K562 (cell line): ENCODE data around the gene PLA1A. TPM values are rescaled to one million over a fixed set of nuclear protein-coding genes. Genes with fewer than 3 reads are reported as not detected.

Experiments
- CC2D1A ChIP-seq: fragments of 450-650 bp; IDR thresholded peaks from 2 replicates; pipeline ENCODE4 v1.6.1; 2017; ENCODE audit warnings: mild to moderate bottlenecking
- FOSL1 ChIP-seq: fragments of 200-800 bp; sonication (Bioruptor generic); conservative IDR thresholded peaks from 2 replicates; pipeline ENCODE4 v1.6.1; 2016; ENCODE audit warnings: missing genetic modification characterization, missing compliant biosample characterization
- FOXK1 ChIP-seq: sonication (generic); formaldehyde crosslinking; IDR thresholded peaks from 2 replicates; pipeline ENCODE4 v1.8.0; 2022; ENCODE audit warnings: missing genetic modification reagents, mild to moderate bottlenecking, borderline replicate concordance
- FOXP1 ChIP-seq: sonication (generic); formaldehyde crosslinking; IDR thresholded peaks from 2 replicates; pipeline ENCODE4 v1.8.0; 2022; ENCODE audit warnings: mild to moderate bottlenecking, missing genetic modification reagents
- HMG20B ChIP-seq: fragments of 250-450 bp; sonication (Bioruptor Pico); IDR thresholded peaks from 2 replicates; pipeline ENCODE4 v1.5.0; 2021; ENCODE audit warnings: mild to moderate bottlenecking
- MYBL2 ChIP-seq, 2 experiments: fragments of 450-650 bp in 1 of 2; sonication (generic) in 1 of 2; formaldehyde crosslinking in 1 of 2; IDR thresholded peaks; 2 replicates each; pipeline versions ENCODE4 v1.6.1 to v1.8.1; 2017 to 2022; ENCODE audit warnings: borderline replicate concordance in 1 of 2, inconsistent platforms in 1 of 2, low read depth in 1 of 2, mild to moderate bottlenecking in 1 of 2, missing genetic modification reagents in 1 of 2, moderate library complexity in 1 of 2
- PTRF ChIP-seq: fragments of 450-650 bp; IDR thresholded peaks from 2 replicates; pipeline ENCODE4 v1.6.1; 2016; ENCODE audit warnings: mild to moderate bottlenecking, missing genetic modification characterization, missing compliant biosample characterization
- SIN3B ChIP-seq: fragments of 450-650 bp; IDR thresholded peaks from 2 replicates; pipeline ENCODE4 v1.6.1; 2017; ENCODE audit warnings: low read depth, mild to moderate bottlenecking, moderate library complexity
- SRSF7 ChIP-seq: fragments of 200-400 bp; formaldehyde crosslinking; optimal IDR thresholded peaks from 2 replicates; pipeline ENCODE3; 2017; ENCODE audit warnings: mild to moderate bottlenecking, low read depth, low read length
- TSHZ1 ChIP-seq: fragments of 250-450 bp; sonication (Bioruptor Pico); IDR thresholded peaks from 2 replicates; pipeline ENCODE4 v1.4.0; 2020; ENCODE audit warnings: mild to moderate bottlenecking, moderate library complexity
- U2AF1 ChIP-seq: fragments of 200-400 bp; formaldehyde crosslinking; optimal IDR thresholded peaks from 2 replicates; pipeline ENCODE3; 2017; ENCODE audit warnings: mild to moderate bottlenecking, low read depth, low read length, moderate library complexity
- ZFP1 ChIP-seq: fragments of 450-650 bp; formaldehyde crosslinking; IDR thresholded peaks from 2 replicates; pipeline ENCODE4 v1.4.0; 2020; ENCODE audit warnings: mild to moderate bottlenecking, mixed read lengths
- ZNF175 ChIP-seq: fragments of 200-800 bp; sonication (Bioruptor generic); IDR thresholded peaks from 2 replicates; pipeline ENCODE4 v1.6.1; 2016; ENCODE audit warnings: low read depth, mild to moderate bottlenecking, missing genetic modification characterization, missing compliant biosample characterization
- ZNF668 ChIP-seq: fragments of 250-450 bp; sonication (Bioruptor Pico); IDR thresholded peaks from 2 replicates; pipeline ENCODE4 v1.8.0; 2022; ENCODE audit warnings: mild to moderate bottlenecking, inconsistent platforms
- ZSCAN32 ChIP-seq: fragments of 450-650 bp; formaldehyde crosslinking; IDR thresholded peaks from 2 replicates; pipeline ENCODE4 v1.4.0; 2020; ENCODE audit warnings: mild to moderate bottlenecking, moderate library complexity
- polyA plus RNA-seq, 8 experiments: library from polyadenylated mRNA; depleted of rRNA in 4 of 8; stranded (reverse) in 5 of 8; unstranded in 3 of 8; fragments of >200 nt; fragmentation: Nextera tagmentation in 2 of 8; fragmentation: Illumina TruSeq in 1 of 8; extraction: Ambion mirVana in 2 of 8; extraction: Trizol in 1 of 8; gene quantifications; 2 replicates each; pipeline versions ENCODE4 v1.2.1 to v1.2.3, GENCODE V29; 2011 to 2014; ENCODE audit warnings: inconsistent platforms in 1 of 8, missing spikeins in 1 of 8
- total RNA-seq, 7 experiments: library from RNA; depleted of rRNA in 6 of 7; stranded (reverse); fragments of >200 nt in 6 of 7; fragmentation: Illumina TruSeq in 2 of 7; extraction: Trizol in 2 of 7; gene quantifications; 2 replicates each; pipeline versions ENCODE4 v1.2.1 to v1.2.3, GENCODE V29; 2011 to 2021; ENCODE audit warnings: low replicate concordance in 1 of 7
- TF ChIP-seq, protein P1 (sequence below): sonication (generic); formaldehyde crosslinking; IDR thresholded peaks from 2 replicates; pipeline ENCODE4 v1.9.0; 2022; ENCODE audit warnings: mild to moderate bottlenecking, missing genetic modification reagents
- TF ChIP-seq, protein P2 (sequence below): sonication (generic); formaldehyde crosslinking; IDR thresholded peaks from 2 replicates; pipeline ENCODE4 v1.8.0; 2022; ENCODE audit warnings: mild to moderate bottlenecking, missing genetic modification reagents
- TF ChIP-seq, protein P3 (sequence below): fragments of 450-650 bp; conservative IDR thresholded peaks from 2 replicates; pipeline ENCODE4 v1.6.1; 2016; ENCODE audit warnings: missing genetic modification characterization, low read depth, mild to moderate bottlenecking, missing compliant biosample characterization, moderate library complexity
- TF ChIP-seq, protein P4 (sequence below), 2 experiments: fragments of 450-650 bp; conservative IDR thresholded peaks; 2 replicates each; pipeline ENCODE4 v1.6.1; 2017; ENCODE audit warnings: mild to moderate bottlenecking in 2 of 2, moderate library complexity in 2 of 2

PLA1A gene
- total and polyA plus RNA-seq, 9 of the 15 experiments (the other 6 are each of a cell fraction or from before 2014, with no cell fraction given) = not detected

DNA sequence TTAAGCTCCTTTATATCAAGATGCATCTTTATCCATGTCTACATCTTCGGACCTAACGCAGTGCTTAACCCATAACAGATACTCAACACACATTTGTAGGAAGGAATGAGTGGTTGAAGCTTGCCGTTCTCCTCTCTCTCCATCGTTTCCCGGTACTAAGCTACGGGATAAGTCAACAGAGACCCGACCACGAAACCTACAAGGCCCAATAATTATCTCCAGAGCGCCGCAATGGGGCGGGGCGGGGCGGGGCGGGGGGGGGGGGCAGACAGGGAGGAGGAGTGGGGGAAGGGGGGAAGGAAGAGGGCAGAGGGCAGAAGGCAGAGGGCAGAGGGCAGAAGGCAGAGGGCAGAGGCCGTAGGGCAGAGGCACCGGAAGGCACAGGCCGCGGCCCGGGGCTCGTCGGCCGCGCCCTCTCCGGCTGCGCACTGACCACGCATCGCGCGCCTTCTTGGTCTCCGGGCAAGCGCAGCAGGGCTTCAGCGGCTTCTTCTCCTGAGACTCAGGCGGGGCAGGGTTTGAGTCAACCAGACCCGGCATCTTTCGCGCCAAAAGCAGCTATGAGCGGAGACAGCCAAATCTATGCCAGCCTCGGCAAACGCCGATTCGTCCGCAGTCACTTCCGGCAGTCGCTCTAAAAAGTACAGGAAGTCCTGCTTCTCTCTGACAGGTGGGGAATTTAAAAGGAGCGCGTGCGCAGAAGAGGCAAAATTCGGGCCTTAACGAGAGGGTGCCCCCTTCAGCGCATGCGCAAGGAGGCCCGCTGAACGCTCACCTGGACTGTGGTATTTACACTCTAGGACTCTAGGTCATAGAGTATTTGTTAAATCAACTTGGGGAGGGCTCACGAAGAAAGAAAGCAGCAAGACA, 79.3 kb downstream of the PLA1A start, which contains the start of gene COX17 (continued):
- TF ChIP-seq ZSCAN32 (CRISPR knock-in tag) (no peak), MYBL2 (IDR thresholded peaks at IDR 0.05; ENCODE audit: low read depth) (peak; percentile 86), MYBL2 (CRISPR knock-in tag; IDR thresholded peaks at IDR 0.05; ENCODE audit: borderline replicate concordance) (no peak), HMG20B (CRISPR knock-in tag) (no peak), PTRF (no peak), FOXK1 (CRISPR knock-in tag) (no peak), ZNF668 (CRISPR knock-in tag) (no peak), ZFP1 (CRISPR knock-in tag) (no peak), TSHZ1 (CRISPR knock-in tag) (no peak), SRSF7 (no peak), SIN3B (peak; percentile 54; the same call in 1 of the 2 replicates), FOXP1 (no peak), ZNF175 (no peak), CC2D1A (peak; percentile 54; the same call in 1 of the 2 replicates), FOSL1 (no peak; the same call in 1 of the 2 replicates), U2AF1 (no peak)
- TF ChIP-seq, protein P1, sequence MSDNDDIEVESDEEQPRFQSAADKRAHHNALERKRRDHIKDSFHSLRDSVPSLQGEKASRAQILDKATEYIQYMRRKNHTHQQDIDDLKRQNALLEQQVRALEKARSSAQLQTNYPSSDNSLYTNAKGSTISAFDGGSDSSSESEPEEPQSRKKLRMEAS (CRISPR knock-in tag) = no peak
- TF ChIP-seq, protein P2, sequence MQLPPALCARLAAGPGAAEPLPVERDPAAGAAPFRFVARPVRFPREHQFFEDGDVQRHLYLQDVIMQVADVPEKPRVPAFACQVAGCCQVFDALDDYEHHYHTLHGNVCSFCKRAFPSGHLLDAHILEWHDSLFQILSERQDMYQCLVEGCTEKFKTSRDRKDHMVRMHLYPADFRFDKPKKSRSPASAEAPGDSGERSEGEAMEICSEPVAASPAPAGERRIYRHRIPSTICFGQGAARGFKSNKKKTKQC (CRISPR knock-in tag) = no peak; the same call in 1 of the 2 replicates
- TF ChIP-seq, protein P3, sequence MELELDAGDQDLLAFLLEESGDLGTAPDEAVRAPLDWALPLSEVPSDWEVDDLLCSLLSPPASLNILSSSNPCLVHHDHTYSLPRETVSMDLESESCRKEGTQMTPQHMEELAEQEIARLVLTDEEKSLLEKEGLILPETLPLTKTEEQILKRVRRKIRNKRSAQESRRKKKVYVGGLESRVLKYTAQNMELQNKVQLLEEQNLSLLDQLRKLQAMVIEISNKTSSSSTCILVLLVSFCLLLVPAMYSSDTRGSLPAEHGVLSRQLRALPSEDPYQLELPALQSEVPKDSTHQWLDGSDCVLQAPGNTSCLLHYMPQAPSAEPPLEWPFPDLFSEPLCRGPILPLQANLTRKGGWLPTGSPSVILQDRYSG = no peak
- TF ChIP-seq, protein P4, sequence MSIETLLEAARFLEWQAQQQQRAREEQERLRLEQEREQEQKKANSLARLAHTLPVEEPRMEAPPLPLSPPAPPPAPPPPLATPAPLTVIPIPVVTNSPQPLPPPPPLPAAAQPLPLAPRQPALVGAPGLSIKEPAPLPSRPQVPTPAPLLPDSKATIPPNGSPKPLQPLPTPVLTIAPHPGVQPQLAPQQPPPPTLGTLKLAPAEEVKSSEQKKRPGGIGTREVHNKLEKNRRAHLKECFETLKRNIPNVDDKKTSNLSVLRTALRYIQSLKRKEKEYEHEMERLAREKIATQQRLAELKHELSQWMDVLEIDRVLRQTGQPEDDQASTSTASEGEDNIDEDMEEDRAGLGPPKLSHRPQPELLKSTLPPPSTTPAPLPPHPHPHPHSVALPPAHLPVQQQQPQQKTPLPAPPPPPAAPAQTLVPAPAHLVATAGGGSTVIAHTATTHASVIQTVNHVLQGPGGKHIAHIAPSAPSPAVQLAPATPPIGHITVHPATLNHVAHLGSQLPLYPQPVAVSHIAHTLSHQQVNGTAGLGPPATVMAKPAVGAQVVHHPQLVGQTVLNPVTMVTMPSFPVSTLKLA (conservative IDR thresholded peaks at IDR 0.05) = peak in 1 of 2 experiments; percentile 70; a peak in 2 of 4 replicates
